Erythroblast (primary cell): ENCODE results near the gene HSPA5.
"Not testable (repeated sequence)": the region's sequence is repeated elsewhere in the genome, so short reads cannot be mapped to it uniquely, and the experiment has no call there.

ENCODE experiments used
- DNase-seq, 2 experiments: peaks; one replicate each; lab custom pipeline; 2025; lab: John Stamatoyannopoulos, UW
- GATA1 ChIP-seq: IDR thresholded peaks from 2 replicates; pipeline ENCODE4 v1.6.1; 2011; ENCODE audit warnings: low read depth, mild to moderate bottlenecking, control low read depth, low read length, moderate library complexity
- POLR2A ChIP-seq: IDR thresholded peaks from 2 replicates; pipeline ENCODE4 v1.6.1; 2011; ENCODE audit warnings: mild to moderate bottlenecking, low read length

Gene HSPA5

DNA sequence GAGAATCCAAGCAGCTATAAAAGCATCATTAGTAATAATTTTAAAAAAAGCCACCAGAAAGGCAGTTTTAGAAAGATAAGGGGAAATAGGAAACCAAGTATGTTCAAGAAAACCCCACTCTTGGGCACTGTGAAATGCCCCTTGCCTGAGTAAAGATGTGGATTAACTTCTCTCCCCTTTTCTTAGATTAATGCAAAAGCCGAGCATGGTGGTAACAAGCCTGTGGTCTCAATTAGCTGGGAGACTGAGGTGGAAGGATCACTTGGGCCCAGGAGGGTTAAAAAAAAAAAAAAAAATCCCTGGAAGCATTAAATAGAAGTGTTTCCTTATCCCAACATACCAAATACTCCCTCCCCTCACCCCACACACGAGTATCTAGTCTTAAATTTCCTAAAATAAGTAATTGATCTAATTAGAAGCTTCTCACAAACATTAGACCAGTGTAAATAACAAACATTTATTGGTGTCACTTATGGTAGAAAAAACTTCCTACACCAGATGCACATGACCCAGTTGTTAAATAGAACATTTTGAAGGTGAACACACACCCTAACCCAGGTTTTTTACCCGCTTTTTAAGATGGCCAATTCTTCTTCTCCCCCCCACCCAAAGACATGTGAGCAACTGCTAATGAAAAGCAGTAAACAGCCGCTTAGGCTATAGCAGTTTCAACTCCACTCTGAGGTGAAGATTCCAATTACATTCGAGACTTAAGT, 5.2 kb downstream of the HSPA5 start:
- no peak for TF ChIP-seq GATA1
- TF ChIP-seq POLR2A = no peak
- DNase-seq = peak in 1 of 2 experiments; percentile 30

DNA sequence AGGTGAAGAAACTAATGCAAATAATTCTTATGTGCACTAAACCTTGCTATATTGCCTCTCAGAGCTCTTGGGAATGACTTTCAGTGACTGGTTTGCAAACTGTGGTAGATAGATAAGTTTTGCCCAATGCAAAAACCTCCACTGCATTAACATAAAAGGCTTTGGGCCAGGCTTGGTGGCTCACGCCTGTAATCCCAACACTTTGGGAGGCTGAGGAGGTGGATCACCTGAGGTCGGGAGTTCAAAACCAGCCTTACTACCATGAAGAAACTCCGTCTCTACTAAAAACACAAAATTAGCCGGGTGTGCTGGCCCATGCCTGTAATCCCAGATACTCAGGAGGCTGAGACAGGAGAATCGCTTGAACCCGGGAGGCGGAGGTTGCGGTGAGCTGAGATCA, 7.0 kb downstream of the HSPA5 start:
- DNase-seq = not testable (repeated sequence)

DNA sequence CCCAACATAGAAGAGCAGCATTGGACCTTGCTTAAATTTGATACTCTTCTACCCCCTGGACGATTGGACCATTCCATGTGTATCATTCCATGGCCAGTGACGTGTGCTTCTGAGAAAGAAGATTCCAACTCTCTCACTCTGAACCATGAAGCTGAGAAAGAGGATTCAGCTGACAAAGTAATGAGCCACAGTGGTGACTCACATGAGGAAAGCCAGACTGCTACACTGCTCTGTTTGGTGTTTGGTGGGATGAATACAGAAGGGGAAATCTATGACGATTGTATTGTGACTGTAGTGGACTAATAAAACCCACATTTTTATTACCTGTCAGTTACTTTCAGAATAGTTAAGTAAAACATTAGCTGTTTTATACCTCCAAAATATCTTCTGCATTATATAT, 7.5 kb downstream of the HSPA5 start:
- no peak for DNase-seq
- TF ChIP-seq POLR2A = no peak
- no peak for TF ChIP-seq GATA1

DNA sequence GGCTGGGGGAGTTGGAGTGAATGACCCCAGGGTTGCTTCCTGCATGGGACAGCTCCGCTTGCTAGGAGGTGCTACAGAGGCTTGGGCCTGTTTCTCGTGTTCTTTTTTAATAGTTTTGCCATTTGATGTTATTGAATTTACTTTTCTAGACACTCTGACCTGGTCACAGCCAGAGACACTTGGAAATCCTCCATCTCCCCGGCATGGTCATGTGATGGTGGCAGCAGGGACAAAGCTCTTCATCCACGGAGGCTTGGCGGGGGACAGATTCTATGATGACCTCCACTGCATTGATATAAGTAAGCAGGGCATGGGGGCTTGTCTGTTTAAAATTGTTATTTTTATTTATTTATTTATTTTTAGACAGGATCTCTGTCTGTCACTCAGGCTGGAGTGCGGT, 13.4 kb downstream of the HSPA5 start:
- no peak for DNase-seq

DNA sequence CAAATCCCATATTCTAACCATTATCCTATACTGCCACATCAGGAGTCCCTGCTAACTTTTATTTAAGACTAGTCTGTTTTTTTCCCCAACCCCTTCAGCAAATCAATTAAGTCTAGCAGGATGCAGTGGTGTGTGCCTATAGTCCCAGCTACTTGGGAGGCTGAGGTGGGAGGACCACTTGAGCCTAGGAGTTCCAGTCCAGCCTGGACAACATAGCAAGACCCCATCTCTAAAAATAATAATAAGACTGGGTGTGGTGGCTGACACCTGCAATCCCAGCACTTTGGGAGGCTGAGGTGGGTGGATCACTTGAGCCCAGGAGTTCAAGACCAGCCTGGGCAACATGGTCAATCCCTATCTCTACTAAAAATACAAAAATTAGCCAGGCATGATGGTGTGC, 16.3 kb downstream of the HSPA5 start:
- DNase-seq = not testable (repeated sequence)

More for the DNA sequence above, 13.4 kb downstream of the HSPA5 start:
- TF ChIP-seq GATA1 (no peak), POLR2A (no peak)

DNA sequence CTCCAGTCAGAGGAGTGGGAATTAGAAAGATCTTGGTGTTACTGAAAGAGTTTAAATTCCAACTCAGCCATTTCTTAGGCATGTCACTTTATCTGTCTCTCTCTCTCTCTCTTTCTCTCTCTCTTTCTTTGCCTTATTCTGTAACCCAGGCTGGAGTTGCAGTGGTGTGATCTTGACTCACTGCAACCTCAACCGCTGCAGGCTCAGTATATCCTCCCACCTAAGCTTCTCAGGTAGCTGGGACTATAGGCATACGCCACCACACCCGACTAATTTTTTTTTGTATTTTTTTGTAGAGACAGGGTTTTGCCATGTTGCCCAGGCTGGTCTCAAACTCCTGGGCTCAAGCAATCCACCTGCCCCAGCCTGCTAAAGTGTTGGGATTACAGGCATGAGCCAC, 22.5 kb downstream of the HSPA5 start:
- DNase-seq = no peak
- TF ChIP-seq GATA1 (no peak), POLR2A (no peak)

DNA sequence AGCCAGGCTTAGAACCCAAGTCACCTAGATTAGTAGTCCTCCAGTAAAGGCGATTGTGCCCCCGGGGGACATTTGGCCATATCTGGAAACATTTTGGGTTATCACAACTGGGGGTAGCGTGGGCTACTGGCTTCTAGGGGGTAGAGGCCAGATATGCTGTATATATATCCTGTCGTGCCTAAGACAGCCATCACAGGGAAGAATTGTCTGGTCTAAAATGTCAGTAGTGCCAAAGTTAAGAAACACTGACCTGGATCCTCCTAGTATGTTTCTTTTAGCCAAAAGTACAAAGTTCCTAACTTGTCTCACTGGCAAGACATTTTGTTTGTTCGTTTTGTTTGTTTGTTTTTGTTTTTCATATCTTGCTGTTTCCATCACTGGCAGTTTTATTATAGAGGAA, 27.0 kb downstream of the HSPA5 start:
- no peak for DNase-seq
- no peak for TF ChIP-seq GATA1
- TF ChIP-seq POLR2A = no peak

DNA sequence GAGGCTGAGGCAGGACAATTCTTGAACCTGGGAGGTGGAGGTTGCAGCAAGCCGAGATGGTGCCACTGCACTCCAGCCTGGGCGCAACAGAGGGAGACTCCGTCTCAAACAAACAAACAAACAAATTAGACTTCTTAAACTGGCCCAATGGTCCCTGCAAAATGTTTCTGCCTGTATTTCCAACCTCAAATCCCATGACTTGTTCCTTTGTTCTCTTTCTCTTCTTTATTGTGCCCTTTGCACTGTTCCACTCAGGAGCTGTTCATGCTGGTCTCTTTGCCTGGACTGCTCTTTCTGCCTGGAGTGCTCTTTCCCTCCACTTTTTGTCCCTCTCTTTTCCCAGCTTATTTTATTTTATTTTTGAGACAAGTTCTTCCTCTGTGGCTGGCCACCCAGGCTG, 36.7 kb downstream of the HSPA5 start:
- DNase-seq = no peak
- TF ChIP-seq GATA1 = no peak
- no peak for TF ChIP-seq POLR2A

DNA sequence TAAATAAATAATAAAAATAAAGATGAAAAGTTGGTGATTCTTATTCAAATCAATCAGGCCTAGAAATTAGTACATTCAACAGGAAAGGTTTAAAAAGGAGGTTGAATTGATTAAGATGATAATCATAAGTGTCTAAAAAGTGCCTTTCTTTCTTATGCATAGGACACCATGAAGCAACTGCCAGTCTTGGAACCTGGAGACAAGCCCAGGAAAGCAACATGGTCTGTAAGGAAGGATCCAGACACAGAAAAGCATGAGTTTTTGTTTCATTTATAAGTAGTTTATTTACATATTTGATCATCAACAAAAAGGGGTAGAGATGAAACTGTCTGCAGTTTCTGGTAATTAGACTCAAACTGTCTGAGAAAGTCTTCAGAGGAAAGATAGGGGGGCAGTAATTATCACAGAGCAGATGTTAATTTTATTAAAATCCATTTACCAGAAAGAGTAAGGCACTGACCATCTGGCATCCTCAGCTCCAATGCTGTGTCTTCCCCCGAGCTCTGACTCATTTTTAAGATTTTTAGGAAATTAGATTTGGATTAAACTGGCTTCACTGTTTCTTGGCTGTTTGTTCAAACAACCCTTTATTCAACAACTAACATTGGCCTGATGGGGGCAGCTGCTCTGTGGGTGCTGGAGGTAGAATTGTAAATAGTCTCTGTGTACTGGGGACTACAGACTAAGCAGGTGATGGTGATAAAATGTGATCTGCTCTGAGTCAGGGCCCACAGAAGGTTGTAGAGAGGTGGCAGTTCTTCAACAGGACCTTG, 38.1 kb downstream of the HSPA5 start:
- DNase-seq = no peak
- no peak for TF ChIP-seq GATA1
- TF ChIP-seq POLR2A = no peak

DNA sequence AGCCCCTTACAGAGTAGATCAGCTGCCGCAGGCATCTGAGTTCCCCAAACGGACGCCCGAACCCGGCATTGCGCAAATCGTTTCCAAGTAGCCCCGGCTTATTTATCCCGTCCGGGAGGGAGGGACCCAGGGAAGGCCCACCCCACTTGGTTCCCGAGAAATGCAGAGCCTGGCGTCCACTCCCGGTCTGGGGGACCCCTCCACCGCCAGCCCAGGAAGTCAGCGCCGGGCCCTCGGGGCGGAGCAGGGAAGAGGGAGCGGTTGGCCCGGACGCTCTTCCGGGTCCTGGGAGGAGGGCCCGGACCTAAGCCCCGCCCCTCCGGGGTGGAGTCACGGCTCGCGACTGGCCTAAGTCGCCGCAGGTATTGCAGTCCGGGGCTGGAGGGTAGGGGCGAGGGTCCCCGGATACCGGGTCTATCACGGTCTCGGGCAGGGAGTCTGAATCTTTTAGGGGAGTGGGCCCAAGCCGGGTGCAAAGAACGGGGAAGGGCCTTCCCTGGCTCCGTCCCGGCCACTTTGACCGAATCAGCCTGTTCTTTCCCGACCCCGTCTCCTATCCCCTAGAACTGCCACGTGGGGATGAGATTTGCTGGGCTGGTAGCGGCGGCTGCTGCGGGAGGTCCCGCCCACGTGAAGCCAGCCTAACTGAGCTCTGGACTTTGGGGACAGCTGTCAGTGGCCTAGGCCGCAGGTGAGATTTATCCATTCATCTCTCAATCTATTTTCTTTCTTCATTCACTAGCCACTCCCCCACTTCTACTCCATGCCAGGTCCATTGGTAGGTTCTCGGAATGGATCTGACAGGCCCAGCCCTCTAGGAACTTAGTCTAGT, 40.7 kb downstream of the HSPA5 start, which contains the start of gene RABEPK:
TSS of gene RABEPK (plus strand) at position 327 of the 832 bp plus-strand sequence. CDS start 2,472 bp downstream, outside the sequence.
- DNase-seq = peak; percentile 91 to 94
- TF ChIP-seq POLR2A (peak; percentile 84), GATA1 (no peak)

DNA sequence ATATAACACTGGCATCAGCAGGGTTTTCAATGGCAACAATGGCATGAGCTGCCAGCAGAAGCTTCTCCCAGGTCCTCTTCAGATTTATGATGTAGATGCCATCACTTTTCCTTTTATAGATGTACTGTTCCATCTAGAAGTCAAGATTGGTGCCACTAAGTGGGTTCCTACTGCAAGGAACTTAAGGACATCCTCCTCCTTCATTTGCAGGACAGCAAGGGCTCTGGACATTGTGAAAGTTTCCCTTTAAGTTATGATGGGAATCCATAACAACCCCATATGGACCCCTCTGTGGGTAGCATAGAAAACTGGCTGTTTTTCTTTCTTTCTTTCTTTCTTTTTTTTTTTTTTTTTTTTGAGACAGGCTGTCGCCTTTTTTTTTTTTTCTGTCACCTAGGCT, 45.6 kb downstream of the HSPA5 start:
- DNase-seq = not testable (repeated sequence)

DNA sequence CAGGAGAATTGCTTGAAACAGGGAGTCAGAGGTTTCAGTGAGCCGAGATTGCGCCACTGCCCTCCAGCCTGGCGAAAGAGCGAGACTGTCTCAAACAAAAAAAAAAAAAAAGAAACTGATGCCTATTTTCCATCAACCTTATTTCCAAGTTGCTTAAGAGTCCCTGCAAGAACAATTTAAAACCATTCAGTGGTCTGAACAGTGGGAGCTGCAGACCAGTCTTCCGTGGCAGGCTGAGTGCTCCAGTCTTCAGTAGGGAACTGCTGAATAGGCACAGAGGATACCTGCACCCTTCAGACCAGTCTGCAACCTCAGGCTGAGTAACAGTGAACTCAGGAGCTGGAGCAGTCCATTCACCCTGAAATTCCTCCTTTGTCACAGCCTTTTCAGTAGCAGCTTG, 46.7 kb downstream of the HSPA5 start:
- DNase-seq = not testable (repeated sequence)

DNA sequence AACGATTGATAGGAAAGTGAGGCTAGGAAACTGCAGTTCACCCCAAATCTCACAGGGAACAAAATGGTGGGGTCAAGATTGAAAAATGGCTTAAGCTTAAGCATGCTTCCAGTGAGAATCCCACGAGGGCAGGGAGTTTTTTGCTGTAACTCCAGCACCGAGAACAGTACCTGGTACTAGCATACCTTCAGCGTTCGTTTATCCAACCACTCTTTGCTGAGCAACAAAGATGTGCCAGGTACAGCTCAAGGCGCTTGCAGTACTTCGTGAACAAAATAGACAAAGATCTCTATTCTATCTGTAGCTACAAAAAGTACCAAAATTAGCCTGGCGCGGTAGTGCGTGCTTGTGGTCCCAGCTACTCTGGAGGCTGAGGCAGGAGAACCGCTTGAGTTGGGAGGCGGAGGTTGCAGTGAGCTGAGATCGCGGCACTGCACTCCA, 50.8 kb downstream of the HSPA5 start:
- TF ChIP-seq POLR2A (no peak), GATA1 (no peak)
- peak in 1 of 2 experiments; percentile 49 for DNase-seq
